GM21367 (cell line): Measurements from ENCODE around the gene DNAJB13.

Source experiments
- ATAC-seq: cut with Tn5 transposase; IDR thresholded peaks from one replicate; pipeline ENCODE4 v1.9.1; 2021; ENCODE audit not compliant: unreplicated experiment

DNAJB13 gene

GRCh38 chr11:74012074-74012809, 61.4 kb downstream of the DNAJB13 start:
- no peak for ATAC-seq

GRCh38 chr11:74013141-74013540, 62.3 kb downstream of the DNAJB13 start:
- no peak for ATAC-seq

DNA sequence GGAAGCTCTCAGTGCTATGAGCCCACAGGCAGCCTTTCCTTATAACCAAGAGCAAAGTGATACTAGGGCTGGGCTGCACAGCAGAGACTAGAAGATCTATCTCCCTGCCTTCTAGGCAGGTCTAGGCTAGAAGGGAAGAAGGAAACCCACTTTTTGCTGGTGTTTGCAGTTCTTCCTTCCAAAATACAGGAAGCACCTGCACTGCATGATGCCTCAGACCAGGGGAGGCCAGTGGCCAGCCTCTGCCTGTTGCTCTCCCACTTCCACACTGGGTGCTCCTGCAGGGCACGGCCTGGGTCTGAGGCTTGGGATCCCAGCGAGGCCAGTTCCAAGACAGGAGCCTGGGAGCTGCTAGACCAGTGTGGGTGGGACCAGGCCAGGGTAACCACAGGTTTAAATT, 64.1 kb downstream of the DNAJB13 start:
- ATAC-seq, result no peak

DNA sequence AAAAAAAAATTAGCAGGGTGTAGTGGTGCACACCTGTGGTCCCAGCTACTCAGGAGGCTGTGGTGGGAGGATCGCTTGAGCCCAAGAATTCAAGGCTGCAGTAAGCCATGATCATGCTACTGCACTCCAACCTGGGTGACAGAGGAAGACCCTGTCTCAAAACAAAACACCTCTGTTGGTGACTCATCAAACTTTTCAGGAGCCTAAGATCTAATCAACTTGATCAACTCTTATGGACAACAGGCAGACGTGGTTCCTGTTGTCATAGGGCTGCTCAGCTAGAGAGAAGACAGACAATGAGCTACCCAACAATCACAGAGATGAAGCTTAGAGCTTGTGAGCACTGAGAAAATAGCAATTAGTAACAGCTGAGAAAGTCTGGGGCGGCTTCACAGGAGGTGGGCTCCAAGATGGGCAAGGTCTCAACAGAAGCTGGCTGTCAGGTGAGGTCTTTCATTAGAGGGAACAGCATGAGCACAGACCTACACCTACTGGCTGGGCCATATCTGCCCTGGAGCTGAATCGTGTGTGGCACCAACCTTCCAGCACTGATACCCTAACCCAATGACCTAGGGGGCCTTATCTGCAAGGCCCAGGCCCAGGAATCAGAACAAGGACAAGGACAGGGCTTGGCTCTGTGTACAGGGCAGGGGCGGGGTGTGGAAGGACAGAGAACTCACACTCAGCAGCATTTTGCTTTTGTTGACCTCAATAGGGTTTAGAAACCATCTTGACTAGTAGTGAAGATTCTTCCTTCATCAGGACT, 65.3 kb downstream of the DNAJB13 start:
- ATAC-seq, result no peak

GRCh38 chr11:74017631-74018030, 66.8 kb downstream of the DNAJB13 start:
- ATAC-seq, result no peak

GRCh38 chr11:74018331-74019005, 67.6 kb downstream of the DNAJB13 start:
- ATAC-seq, result no peak

- no peak for ATAC-seq
Observed at GRCh38 chr11:74019104-74019738, 68.4 kb downstream of the DNAJB13 start.

DNA sequence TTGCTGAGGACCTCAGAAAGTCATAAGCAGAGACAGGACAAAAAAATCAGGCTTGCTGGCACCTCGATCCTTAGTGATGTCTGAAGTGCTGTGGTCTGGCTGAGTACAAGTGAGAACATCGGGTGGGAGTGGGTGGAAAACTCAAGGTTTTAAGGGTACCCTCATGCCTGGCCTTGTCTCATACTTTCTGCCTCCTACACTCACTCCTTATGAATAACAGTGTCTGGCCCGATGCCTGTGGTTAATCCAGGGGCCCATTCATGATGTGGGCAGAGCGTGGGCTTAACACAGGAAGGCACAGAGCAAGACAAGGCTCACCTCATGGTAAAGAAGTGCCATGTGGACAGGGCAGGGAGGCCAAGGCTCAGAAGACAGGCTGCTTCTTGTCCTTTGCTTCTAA, 69.0 kb downstream of the DNAJB13 start:
- no peak for ATAC-seq
